ENCODE results near the gene RASGRP4. TPM values are rescaled to one million over a fixed set of nuclear protein-coding genes. Genes with fewer than 3 reads are reported as not detected.
"Not testable (repeated sequence)": the region's sequence is repeated elsewhere in the genome, so short reads cannot be mapped to it uniquely, and the experiment has no call there.

The RASGRP4 gene
- total RNA-seq, 1 experiment from 2014 or later, result not detected

DNA sequence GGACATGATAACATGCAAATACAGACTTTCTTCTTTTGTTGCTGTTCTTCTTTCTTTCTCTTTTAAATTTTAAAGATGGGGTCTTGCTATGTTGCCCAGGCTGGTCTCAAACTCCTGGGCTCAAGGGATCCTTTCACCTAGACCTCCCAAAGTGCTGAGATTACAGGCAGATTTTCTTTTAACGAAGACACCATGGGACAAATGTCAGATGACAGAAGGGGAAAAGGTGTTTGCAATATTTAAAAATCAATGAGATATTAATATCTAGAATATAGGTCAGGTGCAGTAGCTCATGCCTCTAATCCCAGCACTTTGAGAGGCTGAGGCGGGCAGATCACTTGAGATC is 3.8 kb upstream of the RASGRP4 start:
- intact Hi-C loops (cut with micrococcal nuclease; ENCODE audit: unreplicated experiment), result no loop called here
- ChIA-PET CTCF (no interaction called here), POLR2A (no interaction called here)
- Mint-ChIP-seq H3K4me1 (ENCODE audit: low read depth, unreplicated experiment) (peaks cover 7% of the 10 kb centered on the region), H3K9me3 (ENCODE audit: unreplicated experiment) (no peaks in the 10 kb centered on the region), H3K27me3 (ENCODE audit: insufficient read depth, unreplicated experiment) (peaks cover 10% of the 10 kb centered on the region), H3K27ac (ENCODE audit: unreplicated experiment) (no peak overlapping the region), H3K36me3 (ENCODE audit: insufficient read depth, unreplicated experiment) (no peaks in the 10 kb centered on the region), H3K4me3 (ENCODE audit: unreplicated experiment) (no peak overlapping the region)
- Histone ChIP-seq H3K27me3 (replicated peaks; ENCODE audit: control insufficient read depth, insufficient read depth, low read length) (no peaks in the 10 kb centered on the region), H3K36me3 (ENCODE audit: control insufficient read depth, insufficient read depth, low read length) (no peaks in the 10 kb centered on the region), H3K4me3 (ENCODE audit: low read depth, low read length) (no peak overlapping the region), H3K9me3 (no peaks in the 10 kb centered on the region), H3K4me1 (no peaks in the 10 kb centered on the region)
- BruUV-seq (replicated peaks), result no TSS peak
- TF ChIP-seq, protein P1, sequence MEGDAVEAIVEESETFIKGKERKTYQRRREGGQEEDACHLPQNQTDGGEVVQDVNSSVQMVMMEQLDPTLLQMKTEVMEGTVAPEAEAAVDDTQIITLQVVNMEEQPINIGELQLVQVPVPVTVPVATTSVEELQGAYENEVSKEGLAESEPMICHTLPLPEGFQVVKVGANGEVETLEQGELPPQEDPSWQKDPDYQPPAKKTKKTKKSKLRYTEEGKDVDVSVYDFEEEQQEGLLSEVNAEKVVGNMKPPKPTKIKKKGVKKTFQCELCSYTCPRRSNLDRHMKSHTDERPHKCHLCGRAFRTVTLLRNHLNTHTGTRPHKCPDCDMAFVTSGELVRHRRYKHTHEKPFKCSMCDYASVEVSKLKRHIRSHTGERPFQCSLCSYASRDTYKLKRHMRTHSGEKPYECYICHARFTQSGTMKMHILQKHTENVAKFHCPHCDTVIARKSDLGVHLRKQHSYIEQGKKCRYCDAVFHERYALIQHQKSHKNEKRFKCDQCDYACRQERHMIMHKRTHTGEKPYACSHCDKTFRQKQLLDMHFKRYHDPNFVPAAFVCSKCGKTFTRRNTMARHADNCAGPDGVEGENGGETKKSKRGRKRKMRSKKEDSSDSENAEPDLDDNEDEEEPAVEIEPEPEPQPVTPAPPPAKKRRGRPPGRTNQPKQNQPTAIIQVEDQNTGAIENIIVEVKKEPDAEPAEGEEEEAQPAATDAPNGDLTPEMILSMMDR (IDR thresholded peaks at IDR 0.05; ENCODE audit: insufficient read depth in 1 of 2, low read depth in 1 of 2, low read length in 1 of 2, severe bottlenecking in 1 of 2, unreplicated experiment in 1 of 2), result no peak
- no peak for DNase-seq

GRCh38 chr19:38429055-38429810 is 3.2 kb upstream of the RASGRP4 start:
- TF ChIP-seq, protein P1 (IDR thresholded peaks at IDR 0.05; ENCODE audit: insufficient read depth in 1 of 2, low read depth in 1 of 2, low read length in 1 of 2, severe bottlenecking in 1 of 2, unreplicated experiment in 1 of 2), result no peak
- no peaks in the 10 kb centered on the region for H3K9me3 ChIP-seq
- H3K4me3 Mint-ChIP-seq (ENCODE audit: unreplicated experiment), result no peak overlapping the region
- no peak overlapping the region for H3K27ac Mint-ChIP-seq (ENCODE audit: unreplicated experiment)
- H3K9me3 Mint-ChIP-seq (ENCODE audit: unreplicated experiment), result no peaks in the 10 kb centered on the region
- peaks cover 3% of the 10 kb centered on the region for H3K4me1 Mint-ChIP-seq (ENCODE audit: low read depth, unreplicated experiment)
- H3K27me3 Mint-ChIP-seq (ENCODE audit: insufficient read depth, unreplicated experiment), result peaks cover 8% of the 10 kb centered on the region
- no peaks in the 10 kb centered on the region for H3K4me1 ChIP-seq
- H3K27me3 ChIP-seq (replicated peaks; ENCODE audit: control insufficient read depth, insufficient read depth, low read length), result no peaks in the 10 kb centered on the region
- DNase-seq, result no peak
- no peaks in the 10 kb centered on the region for H3K36me3 ChIP-seq (ENCODE audit: control insufficient read depth, insufficient read depth, low read length)
- no peak overlapping the region for H3K4me3 ChIP-seq (ENCODE audit: low read depth, low read length)
- H3K36me3 Mint-ChIP-seq (ENCODE audit: insufficient read depth, unreplicated experiment), result no peaks in the 10 kb centered on the region
- intact Hi-C loops (cut with micrococcal nuclease; ENCODE audit: unreplicated experiment), result no loop called here
- BruUV-seq (replicated peaks), result no TSS peak
- POLR2A ChIA-PET, result no interaction called here
- CTCF ChIA-PET, result no interaction called here

- H3K9me3 Mint-ChIP-seq (ENCODE audit: unreplicated experiment); H3K27me3 ChIP-seq (replicated peaks; ENCODE audit: control insufficient read depth, insufficient read depth, low read length); H3K4me1 ChIP-seq; H3K36me3 Mint-ChIP-seq (ENCODE audit: insufficient read depth, unreplicated experiment); H3K36me3 ChIP-seq (ENCODE audit: control insufficient read depth, insufficient read depth, low read length); H3K4me3 Mint-ChIP-seq (ENCODE audit: unreplicated experiment); DNase-seq; CTCF ChIA-PET; H3K4me1 Mint-ChIP-seq (ENCODE audit: low read depth, unreplicated experiment); H3K4me3 ChIP-seq (ENCODE audit: low read depth, low read length); H3K27me3 Mint-ChIP-seq (ENCODE audit: insufficient read depth, unreplicated experiment); H3K9me3 ChIP-seq; BruUV-seq (replicated peaks); POLR2A ChIA-PET; intact Hi-C loops (cut with micrococcal nuclease; ENCODE audit: unreplicated experiment); H3K27ac Mint-ChIP-seq (ENCODE audit: unreplicated experiment): not testable (repeated sequence)
Measured at GRCh38 chr19:38427035-38427677, 1.1 kb upstream of the RASGRP4 start.
